ENCODE data around the gene NEK11. TPM values are rescaled to one million over a fixed set of nuclear protein-coding genes. Genes with fewer than 3 reads are reported as not detected.

The NEK11 gene
- total and polyA plus RNA-seq, 2 experiments from 2014 or later: 3.5 to 13.7 TPM

GRCh38 chr3:131075632-131076328 lies 49.1 kb downstream of the NEK11 start:
- no peaks in the 10 kb centered on the region for H3K9me2 ChIP-seq (replicated peaks; ENCODE audit: insufficient read depth)
- no peak overlapping the region for H3K4me3 ChIP-seq
- no peak overlapping the region for H2AFZ ChIP-seq
- no peaks in the 10 kb centered on the region for H3K4me1 ChIP-seq (ENCODE audit: insufficient read depth)
- no peaks in the 10 kb centered on the region for H4K20me1 ChIP-seq (ENCODE audit: insufficient read depth, poor library complexity, severe bottlenecking)
- WGBS (ENCODE audit: low lambda C conversion rate, missing lambda C conversion rate): 74% methylated on average over 4 of the region's 4 CpGs
- H3K4me2 ChIP-seq: no peak overlapping the region
- H3K9me3 ChIP-seq (ENCODE audit: low read depth): no peaks in the 10 kb centered on the region
- no peaks in the 10 kb centered on the region for H3K79me2 ChIP-seq
- DNase-seq (ENCODE audit: low spot score): no peak
- H3K36me3 ChIP-seq (replicated peaks; ENCODE audit: insufficient read depth, low read depth): no peaks in the 10 kb centered on the region
- no peak overlapping the region for H3K27ac ChIP-seq
- H3K27me3 ChIP-seq: no peaks in the 10 kb centered on the region
- TF ChIP-seq EZH2phosphoT487 (IDR thresholded peaks at IDR 0.05; ENCODE audit: low read depth, severe bottlenecking, unreplicated experiment) (no peak), EZH2 (IDR thresholded peaks at IDR 0.05; ENCODE audit: borderline replicate concordance) (no peak), CTCF (IDR thresholded peaks at IDR 0.05; ENCODE audit: poor library complexity) (no peak)

GRCh38 chr3:131077904-131078303 lies 51.2 kb downstream of the NEK11 start:
- Histone ChIP-seq H3K4me3 (no peak overlapping the region), H3K27ac (no peak overlapping the region), H3K9me3 (ENCODE audit: low read depth) (no peaks in the 10 kb centered on the region), H2AFZ (no peak overlapping the region), H4K20me1 (ENCODE audit: insufficient read depth, poor library complexity, severe bottlenecking) (no peaks in the 10 kb centered on the region), H3K36me3 (replicated peaks; ENCODE audit: insufficient read depth, low read depth) (no peaks in the 10 kb centered on the region), H3K9me2 (replicated peaks; ENCODE audit: insufficient read depth) (no peaks in the 10 kb centered on the region), H3K79me2 (no peaks in the 10 kb centered on the region), H3K4me2 (no peak overlapping the region), H3K4me1 (ENCODE audit: insufficient read depth) (no peaks in the 10 kb centered on the region), H3K27me3 (no peaks in the 10 kb centered on the region)
- TF ChIP-seq CTCF (IDR thresholded peaks at IDR 0.05; ENCODE audit: poor library complexity) (no peak), EZH2phosphoT487 (IDR thresholded peaks at IDR 0.05; ENCODE audit: low read depth, severe bottlenecking, unreplicated experiment) (no peak), EZH2 (IDR thresholded peaks at IDR 0.05; ENCODE audit: borderline replicate concordance) (no peak)
- no peak for DNase-seq (ENCODE audit: low spot score)
- 52% methylated on average over 1 of the region's 1 CpG for WGBS (ENCODE audit: low lambda C conversion rate, missing lambda C conversion rate)

- no peaks in the 10 kb centered on the region for H3K9me2 ChIP-seq (replicated peaks; ENCODE audit: insufficient read depth)
- H3K9me3 ChIP-seq (ENCODE audit: low read depth): no peaks in the 10 kb centered on the region
- 89% methylated on average over 1 of the region's 1 CpG for WGBS (ENCODE audit: low lambda C conversion rate, missing lambda C conversion rate)
- no peak overlapping the region for H2AFZ ChIP-seq
- H3K27ac ChIP-seq: no peak overlapping the region
- no peak overlapping the region for H3K4me2 ChIP-seq
- H3K79me2 ChIP-seq: no peaks in the 10 kb centered on the region
- no peak for DNase-seq (ENCODE audit: low spot score)
- H3K4me3 ChIP-seq: no peak overlapping the region
- no peaks in the 10 kb centered on the region for H4K20me1 ChIP-seq (ENCODE audit: insufficient read depth, poor library complexity, severe bottlenecking)
- H3K27me3 ChIP-seq: no peaks in the 10 kb centered on the region
- TF ChIP-seq CTCF (IDR thresholded peaks at IDR 0.05; ENCODE audit: poor library complexity) (no peak), EZH2 (IDR thresholded peaks at IDR 0.05; ENCODE audit: borderline replicate concordance) (no peak), EZH2phosphoT487 (IDR thresholded peaks at IDR 0.05; ENCODE audit: low read depth, severe bottlenecking, unreplicated experiment) (no peak)
- H3K36me3 ChIP-seq (replicated peaks; ENCODE audit: insufficient read depth, low read depth): no peaks in the 10 kb centered on the region
- H3K4me1 ChIP-seq (ENCODE audit: insufficient read depth): no peaks in the 10 kb centered on the region
Measured at GRCh38 chr3:131079086-131079485, 52.4 kb downstream of the NEK11 start.
